Measurements from ENCODE around the gene NOL9. TPM values are rescaled to one million over a fixed set of nuclear protein-coding genes. Genes with fewer than 3 reads are reported as not detected.

The NOL9 gene
- total RNA-seq, 6 experiments from 2014 or later: 26.4 to 36.4 (median 33.4) TPM

GRCh38 chr1:6521536-6521935 is 32.8 kb downstream of the NOL9 start:
- DNase-seq: peak; percentile 76
- TF ChIP-seq CTCF (IDR thresholded peaks at IDR 0.05): no peak
- Mint-ChIP-seq H3K4me1 (ENCODE audit: low read depth) (peaks cover 37% of the 10 kb centered on the region), H3K9me3 (no peaks in the 10 kb centered on the region), H3K27me3 (ENCODE audit: insufficient read depth) (peaks cover 5% of the 10 kb centered on the region), H3K27ac (peak overlapping the region; percentile 65), H3K4me3 (no peak overlapping the region; the same call in 1 of the 2 replicates), H3K36me3 (ENCODE audit: low read depth) (peaks cover 17% of the 10 kb centered on the region)

- H3K4me3 Mint-ChIP-seq: no peak overlapping the region
- peaks cover 46% of the 10 kb centered on the region for H3K4me1 Mint-ChIP-seq (ENCODE audit: low read depth)
- peak overlapping the region; percentile 65 for H3K27ac Mint-ChIP-seq
- H3K27me3 Mint-ChIP-seq (ENCODE audit: insufficient read depth): peaks cover 5% of the 10 kb centered on the region
- peak; percentile 70 for DNase-seq
- no peak for TF ChIP-seq CTCF (IDR thresholded peaks at IDR 0.05)
- no peaks in the 10 kb centered on the region for H3K9me3 Mint-ChIP-seq
- H3K36me3 Mint-ChIP-seq (ENCODE audit: low read depth): peaks cover 10% of the 10 kb centered on the region; the same call in 1 of the 2 replicates
These were observed 34.2 kb downstream of the NOL9 start for GRCh38 chr1:6519935-6520671.

GRCh38 chr1:6519491-6519934 is 34.8 kb downstream of the NOL9 start:
- TF ChIP-seq CTCF (IDR thresholded peaks at IDR 0.05): no peak
- Mint-ChIP-seq H3K4me3 (no peak overlapping the region), H3K27me3 (ENCODE audit: insufficient read depth) (peaks cover 5% of the 10 kb centered on the region; the same call in 1 of the 2 replicates), H3K4me1 (ENCODE audit: low read depth) (peaks cover 46% of the 10 kb centered on the region), H3K27ac (no peak overlapping the region; the same call in 1 of the 2 replicates), H3K9me3 (no peaks in the 10 kb centered on the region), H3K36me3 (ENCODE audit: low read depth) (peaks cover 10% of the 10 kb centered on the region; the same call in 1 of the 2 replicates)
- DNase-seq: no peak

- no peak for TF ChIP-seq CTCF (IDR thresholded peaks at IDR 0.05)
- DNase-seq: peak; percentile 13
- Mint-ChIP-seq H3K4me1 (ENCODE audit: low read depth) (peaks cover 46% of the 10 kb centered on the region), H3K4me3 (no peak overlapping the region), H3K27me3 (ENCODE audit: insufficient read depth) (peaks cover 5% of the 10 kb centered on the region; the same call in 1 of the 2 replicates), H3K36me3 (ENCODE audit: low read depth) (no peaks in the 10 kb centered on the region), H3K9me3 (no peaks in the 10 kb centered on the region), H3K27ac (no peak overlapping the region)
These were observed 36.9 kb downstream of the NOL9 start for GRCh38 chr1:6517435-6517851.

GRCh38 chr1:6515771-6516170 is 38.5 kb downstream of the NOL9 start:
- peak; percentile 15 for DNase-seq
- Mint-ChIP-seq H3K4me3 (no peak overlapping the region), H3K9me3 (no peaks in the 10 kb centered on the region), H3K27me3 (ENCODE audit: insufficient read depth) (peaks cover 5% of the 10 kb centered on the region; the same call in 1 of the 2 replicates), H3K36me3 (ENCODE audit: low read depth) (no peaks in the 10 kb centered on the region), H3K27ac (no peak overlapping the region; the same call in 1 of the 2 replicates), H3K4me1 (ENCODE audit: low read depth) (peaks cover 33% of the 10 kb centered on the region)
- no peak for TF ChIP-seq CTCF (IDR thresholded peaks at IDR 0.05)

Measured in HFFc6 (cell line).